ENCODE measurements around the gene SLC28A1. TPM values are rescaled to one million over a fixed set of nuclear protein-coding genes. Genes with fewer than 3 reads are reported as not detected.

The SLC28A1 gene
- total and polyA plus RNA-seq, 9 donors, result 0.02 to 0.92 (median 0.18) TPM; not detected in 3

DNA sequence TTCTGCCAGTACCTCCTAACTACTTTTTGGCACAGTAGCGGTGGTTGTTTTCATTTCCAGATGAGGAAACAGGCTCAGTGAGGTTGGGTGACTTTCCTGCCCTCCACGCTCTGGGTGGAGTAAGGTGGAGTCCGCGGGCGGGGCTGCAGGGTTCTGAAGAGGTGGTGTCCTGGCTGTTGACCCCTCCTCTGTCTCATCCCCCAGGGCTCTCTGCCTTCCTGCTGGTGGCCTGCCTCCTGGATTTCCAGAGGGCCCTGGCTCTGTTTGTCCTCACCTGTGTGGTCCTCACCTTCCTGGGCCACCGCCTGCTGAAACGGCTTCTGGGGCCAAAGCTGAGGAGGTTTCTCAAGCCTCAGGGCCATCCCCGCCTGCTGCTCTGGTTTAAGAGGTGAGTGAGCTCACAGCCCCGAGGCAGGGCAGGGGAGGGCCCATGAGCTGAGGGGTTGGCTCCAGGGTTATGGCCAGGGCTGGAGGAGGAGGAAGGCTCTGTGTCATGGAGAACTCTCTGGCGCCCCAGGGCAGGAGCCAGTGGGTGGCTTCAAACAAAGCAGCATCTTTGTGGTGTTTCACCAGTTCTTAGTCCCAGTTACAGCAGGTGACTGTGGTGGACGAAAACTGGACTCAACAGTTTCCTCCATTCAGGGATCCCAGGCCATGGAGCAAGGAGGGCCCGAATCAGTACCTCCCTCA lies 10.4 kb downstream of the SLC28A1 start:
- DNase-seq, result no peak
- Histone ChIP-seq H3K9me3 (no peaks in the 10 kb centered on the region), H3K36me3 (no peaks in the 10 kb centered on the region), H3K27ac (no peak overlapping the region), H3K27me3 (no peaks in the 10 kb centered on the region), H3K4me3 (no peak overlapping the region), H3K4me1 (ENCODE audit: insufficient read depth) (peaks cover 6% of the 10 kb centered on the region)
- intact Hi-C loops (cut with DNase I), result no loop called here
- 86 to 90% (median 87%) methylated on average over 11 to 12 of the region's 12 CpGs for WGBS, 3 donors
- TF ChIP-seq EP300 (IDR thresholded peaks at IDR 0.05) (no peak), POLR2A (IDR thresholded peaks at IDR 0.05) (no peak)
- TF ChIP-seq, protein P1, sequence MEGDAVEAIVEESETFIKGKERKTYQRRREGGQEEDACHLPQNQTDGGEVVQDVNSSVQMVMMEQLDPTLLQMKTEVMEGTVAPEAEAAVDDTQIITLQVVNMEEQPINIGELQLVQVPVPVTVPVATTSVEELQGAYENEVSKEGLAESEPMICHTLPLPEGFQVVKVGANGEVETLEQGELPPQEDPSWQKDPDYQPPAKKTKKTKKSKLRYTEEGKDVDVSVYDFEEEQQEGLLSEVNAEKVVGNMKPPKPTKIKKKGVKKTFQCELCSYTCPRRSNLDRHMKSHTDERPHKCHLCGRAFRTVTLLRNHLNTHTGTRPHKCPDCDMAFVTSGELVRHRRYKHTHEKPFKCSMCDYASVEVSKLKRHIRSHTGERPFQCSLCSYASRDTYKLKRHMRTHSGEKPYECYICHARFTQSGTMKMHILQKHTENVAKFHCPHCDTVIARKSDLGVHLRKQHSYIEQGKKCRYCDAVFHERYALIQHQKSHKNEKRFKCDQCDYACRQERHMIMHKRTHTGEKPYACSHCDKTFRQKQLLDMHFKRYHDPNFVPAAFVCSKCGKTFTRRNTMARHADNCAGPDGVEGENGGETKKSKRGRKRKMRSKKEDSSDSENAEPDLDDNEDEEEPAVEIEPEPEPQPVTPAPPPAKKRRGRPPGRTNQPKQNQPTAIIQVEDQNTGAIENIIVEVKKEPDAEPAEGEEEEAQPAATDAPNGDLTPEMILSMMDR (IDR thresholded peaks at IDR 0.05), result no peak

DNA sequence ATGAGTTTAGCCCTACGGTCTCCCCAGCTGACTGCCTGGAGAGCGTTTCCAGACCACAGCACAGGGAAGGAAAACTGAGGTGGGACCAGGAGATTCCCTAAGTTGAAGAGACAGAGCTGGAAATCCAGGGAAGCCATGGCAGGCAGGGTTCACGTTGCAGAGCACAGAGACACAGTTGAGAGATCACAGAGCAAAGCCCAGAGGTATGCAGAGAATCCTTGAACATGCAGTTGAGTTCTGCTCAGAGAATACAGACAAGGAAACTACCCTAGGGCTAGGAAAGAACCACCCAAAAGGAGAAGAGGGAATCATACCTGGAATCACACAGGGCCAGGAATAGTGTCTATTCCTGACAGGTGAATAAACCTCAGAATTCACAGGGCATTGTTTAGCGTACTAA lies 14.3 kb downstream of the SLC28A1 start:
- no peaks in the 10 kb centered on the region for H3K4me1 ChIP-seq (ENCODE audit: insufficient read depth)
- WGBS, 3 donors, result 72 to 74% (median 72%) methylated on average over 4 of the region's 4 CpGs
- TF ChIP-seq, protein P1 (IDR thresholded peaks at IDR 0.05), result no peak
- no peak for TF ChIP-seq POLR2A (IDR thresholded peaks at IDR 0.05)
- no peak for TF ChIP-seq EP300 (IDR thresholded peaks at IDR 0.05)

DNA sequence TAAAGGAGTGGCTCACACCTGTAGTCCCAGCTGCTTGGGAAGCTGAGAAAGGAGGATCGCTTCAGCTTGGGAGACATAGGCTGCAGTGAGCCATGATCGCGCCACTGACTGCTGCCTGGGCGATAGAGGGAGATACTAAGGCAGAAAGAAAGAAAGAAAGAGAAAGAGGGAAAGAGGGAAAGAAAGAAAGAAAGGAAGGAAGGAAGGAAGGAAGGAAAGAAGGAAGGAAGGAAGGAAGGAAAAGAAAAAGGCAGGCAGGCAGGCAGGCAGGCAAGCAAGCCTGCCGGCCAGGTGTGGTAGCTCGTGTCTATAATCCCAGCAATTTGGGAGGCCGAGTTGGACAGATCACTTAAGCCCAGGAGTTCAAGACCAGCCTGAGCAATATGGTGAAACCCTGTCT lies 15.3 kb downstream of the SLC28A1 start:
- intact Hi-C loops (cut with DNase I), result no loop called here
- WGBS, 3 donors, result 93 to 94% (median 93%) methylated on average over 7 of the region's 7 CpGs
- TF ChIP-seq POLR2A (IDR thresholded peaks at IDR 0.05) (no peak), EP300 (IDR thresholded peaks at IDR 0.05) (no peak)
- TF ChIP-seq, protein P1 (IDR thresholded peaks at IDR 0.05), result no peak
- Histone ChIP-seq H3K4me1 (ENCODE audit: insufficient read depth) (no peaks in the 10 kb centered on the region), H3K27me3 (no peaks in the 10 kb centered on the region), H3K4me3 (no peak overlapping the region), H3K27ac (no peak overlapping the region), H3K36me3 (no peaks in the 10 kb centered on the region), H3K9me3 (no peaks in the 10 kb centered on the region)
- no peak for DNase-seq

More for the DNA sequence above, 14.3 kb downstream of the SLC28A1 start:
- DNase-seq, result no peak
- Histone ChIP-seq H3K4me3 (no peak overlapping the region), H3K27me3 (no peaks in the 10 kb centered on the region), H3K9me3 (no peaks in the 10 kb centered on the region), H3K36me3 (no peaks in the 10 kb centered on the region), H3K27ac (no peak overlapping the region)
- intact Hi-C loops (cut with DNase I), result no loop called here

DNA sequence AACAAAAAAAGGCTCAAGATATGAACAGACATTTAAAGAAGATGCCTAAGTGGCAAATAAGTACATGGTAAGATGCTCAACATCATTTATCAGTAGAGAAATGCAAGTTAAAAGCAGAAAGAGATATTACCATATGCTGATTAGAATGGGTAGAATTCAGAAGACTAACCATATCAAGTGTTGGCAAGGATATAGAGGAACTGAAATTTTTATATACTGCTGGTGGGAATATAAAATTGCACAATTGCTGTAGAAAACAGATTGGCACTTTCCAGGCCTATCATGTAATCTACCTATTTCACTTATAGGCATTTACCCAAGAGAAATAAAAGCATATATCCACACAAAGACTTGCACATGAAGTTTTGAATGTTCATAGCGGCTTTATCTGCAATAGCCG lies 17.1 kb downstream of the SLC28A1 start:
- Histone ChIP-seq H3K36me3 (no peaks in the 10 kb centered on the region), H3K4me1 (ENCODE audit: insufficient read depth) (no peaks in the 10 kb centered on the region), H3K27ac (no peak overlapping the region), H3K27me3 (no peaks in the 10 kb centered on the region), H3K9me3 (no peaks in the 10 kb centered on the region), H3K4me3 (no peak overlapping the region)
- no peak for DNase-seq
- TF ChIP-seq, protein P1 (IDR thresholded peaks at IDR 0.05), result no peak
- TF ChIP-seq EP300 (IDR thresholded peaks at IDR 0.05), result no peak
- intact Hi-C loops (cut with DNase I), result no loop called here
- 94 to 98% (median 98%) methylated on average over 2 of the region's 2 CpGs for WGBS, 3 donors

All from ovary (tissue), 9 donors.